Liver (tissue), 3 donors: ENCODE measurements around the gene FAM120B.

Experiments
- ATF3 ChIP-seq: IDR thresholded peaks from 2 replicates; pipeline ENCODE4 v1.6.1; 2016; ENCODE audit warnings: antibody characterized with exemption
- CTCF ChIP-seq: fragments of 150-350 bp; IDR thresholded peaks from 2 replicates; pipeline ENCODE4 v1.5.1; 2017; ENCODE audit warnings: improper control_type of control experiment, low read depth, low read length; ENCODE audit not compliant: missing input control
- EGR1 ChIP-seq, 2 donors: IDR thresholded peaks; 2 replicates each; pipeline ENCODE4 v1.6.1; 2016 to 2018; ENCODE audit warnings: antibody characterized with exemption in 2 of 2, low read depth in 2 of 2
- HNF4G ChIP-seq: IDR thresholded peaks from 2 replicates; pipeline ENCODE4 v1.6.1; 2016; ENCODE audit warnings: antibody characterized with exemption
- MAX ChIP-seq: IDR thresholded peaks from 2 replicates; pipeline ENCODE4 v1.6.1; 2016; ENCODE audit warnings: antibody characterized with exemption
- RAD21 ChIP-seq, 2 donors: IDR thresholded peaks; 2 replicates each; pipeline ENCODE4 v1.6.1; 2016; ENCODE audit warnings: antibody characterized with exemption in 2 of 2, mild to moderate bottlenecking in 2 of 2
- REST ChIP-seq: IDR thresholded peaks from 2 replicates; pipeline ENCODE4 v1.6.1; 2016; ENCODE audit warnings: antibody characterized with exemption, mild to moderate bottlenecking
- SP1 ChIP-seq: IDR thresholded peaks from 2 replicates; pipeline ENCODE4 v1.6.1; 2018; ENCODE audit warnings: antibody characterized with exemption, mild to moderate bottlenecking
- ZBTB33 ChIP-seq: IDR thresholded peaks from 2 replicates; pipeline ENCODE4 v1.6.1; 2016; ENCODE audit warnings: antibody characterized with exemption
- donor health status: healthy.
- donor health status: healthy.

DNA sequence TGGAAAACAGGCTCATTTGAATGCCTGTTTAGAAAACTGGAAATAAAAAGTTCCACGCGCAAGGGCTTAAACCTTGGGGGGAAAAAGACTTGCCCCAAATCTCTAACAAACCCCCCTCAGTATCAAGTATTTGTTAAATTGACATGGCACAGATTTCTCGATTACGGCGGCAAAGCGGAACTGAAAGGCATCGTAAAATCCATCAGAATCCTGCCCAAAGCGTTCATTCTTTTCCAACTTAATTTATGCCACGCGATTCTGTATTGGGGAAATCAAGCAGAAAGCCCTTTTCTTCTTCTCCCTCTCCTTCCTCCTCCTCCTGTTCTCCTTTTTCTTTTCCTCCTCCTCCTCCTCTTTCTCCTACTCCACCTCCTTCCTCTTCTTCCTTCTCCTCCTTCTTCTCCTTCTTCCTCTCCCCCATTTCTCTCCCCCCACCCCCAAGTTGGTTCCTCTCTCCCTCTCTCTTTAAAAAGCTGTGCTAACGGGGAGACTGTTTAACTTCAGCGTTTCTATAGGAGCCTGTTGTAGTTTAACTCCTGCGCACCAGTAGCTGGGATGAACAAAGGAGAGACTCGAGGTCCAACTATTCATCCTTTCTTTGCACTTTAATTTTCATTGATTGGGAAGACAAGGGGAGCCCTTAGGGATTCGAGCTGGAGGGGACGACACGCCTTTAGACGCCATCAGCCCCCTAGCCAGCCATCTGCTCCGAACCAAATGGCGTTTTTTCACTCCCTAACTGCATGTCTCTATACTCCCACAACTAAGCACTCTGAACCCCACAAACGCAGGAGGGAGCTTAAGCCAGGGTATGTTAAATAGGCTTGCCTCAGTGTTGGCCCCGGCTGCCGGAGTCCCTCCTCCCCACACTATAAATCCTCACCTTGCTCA, 13.0 kb upstream of the FAM120B start:
- TF ChIP-seq CTCF = no peak
- no peak for TF ChIP-seq ATF3
- no peak for TF ChIP-seq SP1
- TF ChIP-seq EGR1 (IDR thresholded peaks at IDR 0.05; ENCODE audit: low read depth in 2 of 2) = no peak
- TF ChIP-seq HNF4G = no peak
- TF ChIP-seq ZBTB33 = no peak
- no peak for TF ChIP-seq RAD21 (IDR thresholded peaks at IDR 0.05)
- no peak for TF ChIP-seq MAX
- no peak for TF ChIP-seq REST
